Activated T-helper 1 cell treated with Interleukin-2 at 50 U/mL for 16 hours (primary cell): ENCODE results near the gene LRRC14B.
"Not testable (repeated sequence)": the region's sequence is repeated elsewhere in the genome, so short reads cannot be mapped to it uniquely, and the experiment has no call there.

ENCODE experiments used
- DNase-seq: peaks from one replicate; pipeline ENCODE4 v3.0.0-alpha.2; 2020; ENCODE audit warnings: low read depth

LRRC14B gene

DNA sequence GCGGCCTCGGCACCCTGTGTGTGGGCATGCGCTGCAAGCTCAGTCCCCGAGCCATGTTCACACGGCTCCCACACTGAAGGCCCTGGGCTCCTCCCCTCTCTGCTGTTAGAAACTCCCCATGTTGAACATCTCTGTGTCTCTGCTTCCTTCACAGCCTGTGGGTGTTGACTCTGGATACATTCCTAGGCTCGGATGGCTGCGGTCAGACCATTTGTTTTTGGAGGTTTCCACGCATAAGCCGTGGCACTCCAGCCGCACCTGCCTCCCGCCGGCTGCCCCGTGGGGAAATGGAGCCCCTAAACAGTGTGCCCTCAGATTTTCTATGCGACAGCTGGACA is 31.2 kb upstream of the LRRC14B start:
- DNase-seq, result no peak

- no peak for DNase-seq
These were observed 30.1 kb upstream of the LRRC14B start for GRCh38 chr5:160921-161802.

DNA sequence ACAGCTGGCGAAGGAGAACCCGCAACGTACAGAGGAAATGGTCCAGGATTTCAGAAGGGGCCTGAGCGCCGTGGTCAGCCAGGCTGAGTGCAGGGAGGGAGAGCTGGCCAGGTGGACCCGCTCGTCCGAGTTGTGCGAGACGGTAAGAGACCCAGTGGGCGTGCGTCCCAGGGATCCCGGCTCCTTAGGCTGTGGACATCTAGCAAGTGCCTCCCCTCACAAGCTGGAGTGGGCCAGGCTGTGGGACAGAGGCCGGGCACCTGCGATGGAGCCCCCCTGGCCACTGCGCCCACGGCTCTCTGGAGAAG is 29.5 kb upstream of the LRRC14B start:
- DNase-seq, result no peak

- DNase-seq, result no peak
These were observed 29.1 kb upstream of the LRRC14B start for GRCh38 chr5:162190-162564.

GRCh38 chr5:162565-163337 is 28.5 kb upstream of the LRRC14B start:
- no peak for DNase-seq

GRCh38 chr5:163338-163620 is 28.0 kb upstream of the LRRC14B start:
- no peak for DNase-seq

DNA sequence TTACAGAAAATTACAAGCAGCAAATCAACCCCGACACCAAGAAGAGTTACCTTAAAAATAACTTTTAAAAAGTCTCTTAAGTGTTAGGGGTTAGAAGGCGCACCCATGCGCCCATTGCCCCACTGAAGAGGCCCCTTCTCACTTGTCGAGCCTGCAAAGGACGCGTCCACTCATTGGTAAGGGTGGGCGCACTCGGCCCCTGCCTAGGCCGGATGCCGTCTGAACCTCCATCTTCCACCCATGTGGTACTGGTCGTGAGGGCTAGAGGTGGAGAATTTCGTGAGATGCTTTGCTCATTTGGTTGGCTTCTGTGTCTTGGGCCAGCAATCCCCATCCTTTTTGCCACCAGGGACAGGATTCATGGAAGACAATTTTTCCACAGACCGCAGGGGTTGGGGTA is 27.5 kb upstream of the LRRC14B start:
- no peak for DNase-seq

GRCh38 chr5:164244-164643 is 27.1 kb upstream of the LRRC14B start:
- DNase-seq, result no peak

- not testable (repeated sequence) for DNase-seq
These were observed 26.5 kb upstream of the LRRC14B start for GRCh38 chr5:164783-165182.

GRCh38 chr5:166441-167372 is 24.6 kb upstream of the LRRC14B start:
- no peak for DNase-seq

DNA sequence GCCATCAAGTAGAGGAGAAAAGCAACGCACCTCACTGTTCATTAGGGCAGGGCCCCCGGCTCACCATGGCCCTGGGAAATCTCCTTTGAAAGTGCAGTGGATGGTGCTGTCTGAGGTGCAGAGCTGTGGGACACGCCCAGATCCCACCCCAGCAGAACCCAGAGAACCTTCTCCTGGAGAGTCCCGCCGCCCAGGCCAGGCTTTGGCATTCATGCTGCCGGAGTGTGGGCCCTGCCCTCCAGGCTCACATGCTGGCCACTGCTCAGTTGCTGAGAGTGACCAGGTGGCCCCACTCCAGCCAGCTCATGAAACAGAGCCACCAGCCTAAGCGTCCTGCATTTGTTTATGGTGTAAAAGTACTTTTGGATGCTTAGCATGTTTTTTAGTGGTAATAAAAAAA is 23.8 kb upstream of the LRRC14B start:
- no peak for DNase-seq

DNA sequence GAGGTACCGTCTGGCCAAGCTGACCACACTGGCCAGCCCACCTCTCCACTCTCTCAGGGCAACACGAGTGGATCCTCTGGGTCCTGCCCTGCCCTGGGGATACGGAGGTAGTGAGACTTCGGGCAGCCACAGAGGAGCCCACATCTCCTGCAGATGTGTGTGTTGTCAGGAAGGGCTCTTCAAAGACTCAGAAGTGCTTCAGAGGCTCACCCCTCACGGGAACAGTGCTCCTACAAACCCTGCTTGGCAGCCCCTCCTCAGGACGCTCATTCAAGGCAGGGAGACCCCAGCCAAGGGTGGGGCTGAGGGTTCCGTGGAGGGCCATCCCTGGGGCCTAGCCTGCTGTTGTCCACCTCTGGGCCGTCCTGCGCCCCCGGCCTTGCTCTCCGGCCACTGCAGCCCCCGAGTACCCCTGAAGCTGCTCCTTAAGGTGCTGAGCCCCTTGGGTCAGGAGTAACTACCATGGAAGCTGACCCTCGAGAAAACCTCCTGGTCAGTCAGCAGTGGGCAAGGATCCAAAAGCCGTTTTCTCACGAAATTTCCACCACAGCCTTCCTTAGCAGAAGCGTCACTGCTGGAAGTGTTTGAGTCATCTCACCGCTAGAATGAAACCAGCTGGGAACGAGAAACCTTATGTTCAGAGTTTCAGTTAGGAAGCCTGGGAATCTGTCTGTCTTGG is 23.2 kb upstream of the LRRC14B start:
- DNase-seq, result no peak

GRCh38 chr5:169071-169727 is 22.1 kb upstream of the LRRC14B start:
- no peak for DNase-seq

DNA sequence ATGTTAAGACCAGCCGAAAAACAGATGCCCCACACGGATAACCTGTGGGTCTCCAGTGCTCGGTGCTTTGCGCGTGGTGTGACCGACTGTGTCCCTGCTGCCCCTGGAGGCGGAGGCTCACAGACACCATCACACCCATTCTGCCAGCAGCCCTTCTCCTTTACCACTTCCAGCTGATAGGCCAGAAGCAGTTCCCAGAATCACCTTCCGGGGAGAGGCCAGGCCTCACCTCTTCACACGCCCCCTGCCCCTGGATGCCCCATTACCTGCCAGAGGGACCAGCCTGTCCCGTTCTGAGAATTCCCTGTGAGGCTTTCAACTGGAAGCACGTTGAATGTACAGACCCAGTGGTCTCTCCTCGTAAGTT is 21.6 kb upstream of the LRRC14B start:
- no peak for DNase-seq

- DNase-seq, result no peak
These were observed 20.1 kb upstream of the LRRC14B start for GRCh38 chr5:170971-171800.

DNA sequence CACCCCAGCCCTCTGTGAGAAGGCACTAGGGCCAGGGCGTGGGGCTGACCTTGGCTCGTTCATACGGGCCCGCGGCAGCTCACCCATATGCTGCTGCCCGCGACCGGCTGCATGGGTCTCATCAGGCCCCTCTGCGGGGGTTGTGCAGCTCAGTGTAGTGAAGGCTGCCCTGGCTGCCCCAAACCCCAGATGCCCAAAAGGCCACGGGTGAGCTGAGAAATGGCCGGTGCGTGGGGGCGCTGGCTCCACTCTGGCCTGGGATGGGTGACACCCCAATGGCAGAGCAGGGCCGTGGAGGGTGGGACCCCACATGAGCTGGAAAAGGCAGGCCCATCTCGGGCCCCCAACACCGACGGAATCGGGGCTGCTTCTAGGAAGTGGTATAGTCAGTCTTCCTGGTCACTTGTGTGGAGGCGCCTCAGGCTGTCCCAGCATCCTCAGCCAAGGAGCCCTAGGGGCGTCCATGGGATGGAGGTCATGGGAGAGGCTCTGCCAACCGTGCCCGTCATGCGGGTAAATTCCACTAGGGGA is 19.4 kb upstream of the LRRC14B start:
- DNase-seq, result no peak

GRCh38 chr5:172421-172820 is 18.9 kb upstream of the LRRC14B start:
- DNase-seq, result no peak

- no peak for DNase-seq
These were observed 18.4 kb upstream of the LRRC14B start for GRCh38 chr5:172841-173251.

GRCh38 chr5:173392-174290 is 17.7 kb upstream of the LRRC14B start:
- no peak for DNase-seq

GRCh38 chr5:174291-174600 is 17.0 kb upstream of the LRRC14B start:
- DNase-seq, result no peak
